ENCODE results near the gene TCHP.

Gene TCHP

DNA sequence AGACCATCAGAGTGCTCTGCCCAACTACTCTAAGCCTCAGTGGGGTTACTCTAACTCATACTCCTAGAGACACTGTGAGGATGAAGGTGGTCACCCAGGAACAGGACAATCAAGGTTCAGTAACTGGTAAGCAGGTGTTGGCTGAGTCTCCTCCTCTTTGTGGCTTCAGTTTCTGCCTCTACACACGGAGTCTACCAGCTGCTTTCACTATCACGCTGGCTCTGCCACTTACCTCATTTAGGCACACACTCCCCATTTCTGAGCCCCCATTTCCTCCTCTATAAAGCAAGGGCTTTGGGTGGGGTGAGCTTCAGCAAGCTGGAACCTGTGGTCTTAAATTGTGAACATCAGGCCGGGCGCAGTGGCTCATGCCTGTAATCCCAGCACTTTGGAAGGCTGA lies 7.3 kb upstream of the TCHP start:
- H3K27me3 ChIP-seq (ENCODE audit: insufficient read depth, low read length, poor library complexity) = no peaks in the 10 kb centered on the region
- H3K9me3 ChIP-seq (ENCODE audit: insufficient read depth, low read length, severe bottlenecking) = no peaks in the 10 kb centered on the region
- no peak overlapping the region for H3K4me3 ChIP-seq (ENCODE audit: low read depth in 1 of 2, low read length in 2 of 2)
- no peaks in the 10 kb centered on the region for H4K20me1 ChIP-seq (ENCODE audit: insufficient read depth, low read length)
- DNase-seq (peak; percentile 30), ATAC-seq (ENCODE audit: insufficient read depth, low read depth) (peak; percentile 83)
- no peak overlapping the region for H3K9ac ChIP-seq (ENCODE audit: low read depth, low read length)
- H3K27ac ChIP-seq (ENCODE audit: low read length) = no peak overlapping the region
- H3K4me2 ChIP-seq (ENCODE audit: insufficient read depth, low read length) = peak overlapping the region; percentile 47; the same call in 1 of the 2 replicates
- H2AFZ ChIP-seq (ENCODE audit: low read depth, low read length) = no peak overlapping the region
- H3K36me3 ChIP-seq (ENCODE audit: insufficient read depth, low read length) = no peaks in the 10 kb centered on the region
- no peak for TF ChIP-seq EZH2 (IDR thresholded peaks at IDR 0.05; ENCODE audit: borderline replicate concordance, low read depth, low read length, severe bottlenecking)
- TF ChIP-seq, protein P1, sequence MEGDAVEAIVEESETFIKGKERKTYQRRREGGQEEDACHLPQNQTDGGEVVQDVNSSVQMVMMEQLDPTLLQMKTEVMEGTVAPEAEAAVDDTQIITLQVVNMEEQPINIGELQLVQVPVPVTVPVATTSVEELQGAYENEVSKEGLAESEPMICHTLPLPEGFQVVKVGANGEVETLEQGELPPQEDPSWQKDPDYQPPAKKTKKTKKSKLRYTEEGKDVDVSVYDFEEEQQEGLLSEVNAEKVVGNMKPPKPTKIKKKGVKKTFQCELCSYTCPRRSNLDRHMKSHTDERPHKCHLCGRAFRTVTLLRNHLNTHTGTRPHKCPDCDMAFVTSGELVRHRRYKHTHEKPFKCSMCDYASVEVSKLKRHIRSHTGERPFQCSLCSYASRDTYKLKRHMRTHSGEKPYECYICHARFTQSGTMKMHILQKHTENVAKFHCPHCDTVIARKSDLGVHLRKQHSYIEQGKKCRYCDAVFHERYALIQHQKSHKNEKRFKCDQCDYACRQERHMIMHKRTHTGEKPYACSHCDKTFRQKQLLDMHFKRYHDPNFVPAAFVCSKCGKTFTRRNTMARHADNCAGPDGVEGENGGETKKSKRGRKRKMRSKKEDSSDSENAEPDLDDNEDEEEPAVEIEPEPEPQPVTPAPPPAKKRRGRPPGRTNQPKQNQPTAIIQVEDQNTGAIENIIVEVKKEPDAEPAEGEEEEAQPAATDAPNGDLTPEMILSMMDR (IDR thresholded peaks at IDR 0.05; ENCODE audit: borderline replicate concordance, extremely low read depth, low read length, poor library complexity, severe bottlenecking) = no peak
- H3K4me1 ChIP-seq (ENCODE audit: insufficient read depth, low read length) = peaks cover 5% of the 10 kb centered on the region; the same call in 1 of the 2 replicates
- no peaks in the 10 kb centered on the region for H3K79me2 ChIP-seq (ENCODE audit: insufficient read depth, low read length)

DNA sequence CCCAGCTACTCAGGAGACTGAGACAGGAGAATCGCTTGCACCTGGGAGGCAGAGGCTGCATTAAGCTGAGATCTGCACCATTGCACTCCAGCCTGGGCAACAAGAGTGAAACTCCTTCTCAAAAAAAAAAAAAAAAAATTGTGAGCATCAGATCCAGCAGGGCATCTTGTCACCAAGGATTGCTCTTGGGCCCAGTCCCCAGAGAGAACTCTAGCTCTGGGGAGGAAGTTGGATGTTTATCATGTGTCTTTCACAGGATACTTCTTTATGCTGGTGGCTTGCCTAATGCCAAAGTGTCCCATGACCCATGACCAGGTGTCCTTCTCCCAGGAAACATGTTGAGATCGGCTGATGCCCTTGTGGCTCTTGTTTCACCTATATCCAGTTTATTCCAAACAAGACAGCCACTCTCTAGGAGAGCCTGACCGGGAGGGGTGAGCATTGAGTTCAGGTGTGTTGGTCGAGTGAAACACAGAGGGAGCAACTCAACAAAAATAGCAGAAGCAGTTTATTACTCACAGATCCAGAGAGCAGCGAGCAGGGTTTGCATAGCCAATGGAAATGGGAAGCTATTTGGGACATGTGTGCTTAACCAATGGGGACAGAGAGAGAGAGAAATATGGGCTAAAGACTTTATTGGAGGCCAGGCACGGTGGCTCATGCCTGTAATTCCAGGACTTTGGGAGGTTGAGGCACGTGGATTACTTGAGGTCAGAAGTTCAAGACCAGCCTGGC lies 6.6 kb upstream of the TCHP start:
- H3K27ac ChIP-seq (ENCODE audit: low read length) = no peak overlapping the region
- no peaks in the 10 kb centered on the region for H3K9me3 ChIP-seq (ENCODE audit: insufficient read depth, low read length, severe bottlenecking)
- H3K4me2 ChIP-seq (ENCODE audit: insufficient read depth, low read length) = no peak overlapping the region
- TF ChIP-seq, protein P1 (IDR thresholded peaks at IDR 0.05; ENCODE audit: borderline replicate concordance, extremely low read depth, low read length, poor library complexity, severe bottlenecking) = no peak
- no peak for TF ChIP-seq EZH2 (IDR thresholded peaks at IDR 0.05; ENCODE audit: borderline replicate concordance, low read depth, low read length, severe bottlenecking)
- no peaks in the 10 kb centered on the region for H3K27me3 ChIP-seq (ENCODE audit: insufficient read depth, low read length, poor library complexity)
- H3K4me1 ChIP-seq (ENCODE audit: insufficient read depth, low read length) = peaks cover 5% of the 10 kb centered on the region; the same call in 1 of the 2 replicates
- no peaks in the 10 kb centered on the region for H3K79me2 ChIP-seq (ENCODE audit: insufficient read depth, low read length)
- no peaks in the 10 kb centered on the region for H3K36me3 ChIP-seq (ENCODE audit: insufficient read depth, low read length)
- no peak overlapping the region for H3K9ac ChIP-seq (ENCODE audit: low read depth, low read length)
- H3K4me3 ChIP-seq (ENCODE audit: low read depth in 1 of 2, low read length in 2 of 2) = no peak overlapping the region
- DNase-seq (no peak), ATAC-seq (ENCODE audit: insufficient read depth, low read depth) (no peak)
- no peaks in the 10 kb centered on the region for H4K20me1 ChIP-seq (ENCODE audit: insufficient read depth, low read length)
- H2AFZ ChIP-seq (ENCODE audit: low read depth, low read length) = no peak overlapping the region

DNA sequence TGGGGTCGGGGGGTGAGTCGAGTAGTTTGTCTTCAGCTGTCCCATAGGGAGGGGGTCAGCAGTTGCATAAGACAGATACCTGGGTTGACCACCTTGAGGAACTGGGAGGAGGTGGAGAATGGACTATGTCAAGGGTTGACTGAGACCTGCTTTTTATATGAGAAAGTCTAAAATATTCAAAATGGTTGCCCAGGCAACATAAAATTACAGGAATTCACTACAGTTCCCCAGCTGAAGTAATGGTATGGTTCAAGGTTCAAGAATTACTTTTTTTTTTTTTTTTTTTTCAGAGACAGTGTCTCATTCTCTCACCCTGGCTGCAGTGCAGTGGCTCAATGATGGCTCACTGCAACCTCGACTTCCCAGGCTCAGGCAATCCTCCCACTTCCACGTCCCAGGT lies 5.1 kb upstream of the TCHP start:
- Histone ChIP-seq H2AFZ (ENCODE audit: low read depth, low read length) (no peak overlapping the region), H3K4me2 (ENCODE audit: insufficient read depth, low read length) (no peak overlapping the region), H3K27me3 (ENCODE audit: insufficient read depth, low read length, poor library complexity) (no peaks in the 10 kb centered on the region), H4K20me1 (ENCODE audit: insufficient read depth, low read length) (no peaks in the 10 kb centered on the region), H3K9ac (ENCODE audit: low read depth, low read length) (no peak overlapping the region), H3K4me1 (ENCODE audit: insufficient read depth, low read length) (peaks cover 12% of the 10 kb centered on the region), H3K4me3 (ENCODE audit: low read depth in 1 of 2, low read length in 2 of 2) (no peak overlapping the region), H3K79me2 (ENCODE audit: insufficient read depth, low read length) (no peaks in the 10 kb centered on the region), H3K36me3 (ENCODE audit: insufficient read depth, low read length) (no peaks in the 10 kb centered on the region), H3K9me3 (ENCODE audit: insufficient read depth, low read length, severe bottlenecking) (no peaks in the 10 kb centered on the region), H3K27ac (ENCODE audit: low read length) (no peak overlapping the region)
- TF ChIP-seq EZH2 (IDR thresholded peaks at IDR 0.05; ENCODE audit: borderline replicate concordance, low read depth, low read length, severe bottlenecking) = no peak
- TF ChIP-seq, protein P1 (IDR thresholded peaks at IDR 0.05; ENCODE audit: borderline replicate concordance, extremely low read depth, low read length, poor library complexity, severe bottlenecking) = no peak
- ATAC-seq (ENCODE audit: insufficient read depth, low read depth) (no peak), DNase-seq (no peak)
